Smooth muscle cell (in vitro differentiated cells): ENCODE results near the gene CRADD. TPM values are rescaled to one million over a fixed set of nuclear protein-coding genes. Genes with fewer than 3 reads are reported as not detected.

Source experiments
- DNase-seq: peaks from one replicate; lab custom pipeline; 2025; ENCODE audit not compliant: unreplicated experiment; lab: John Stamatoyannopoulos, UW
- H2AFZ ChIP-seq: fragments of 200-600 bp; sonication (generic); 2 replicates; pipeline ENCODE4 v1.6.0; 2016; ENCODE audit warnings: antibody characterized with exemption, low read depth, mild to moderate bottlenecking
- H3F3A ChIP-seq: fragments of 200-600 bp; sonication (generic); 2 replicates; pipeline ENCODE4 v1.6.0; 2017; ENCODE audit warnings: antibody characterized with exemption, low read depth
- H3K27ac ChIP-seq: fragments of 200-600 bp; sonication (generic); 2 replicates; pipeline ENCODE4 v1.5.1; 2016; ENCODE audit warnings: low read depth, mild to moderate bottlenecking
- H3K27me3 ChIP-seq: fragments of 200-600 bp; sonication (generic); 2 replicates; pipeline ENCODE4 v1.6.1; 2016; ENCODE audit warnings: low read depth, mild to moderate bottlenecking
- H3K36me3 ChIP-seq: fragments of 200-600 bp; sonication (generic); 2 replicates; pipeline ENCODE4 v1.5.1; 2016; ENCODE audit warnings: low read depth
- H3K4me1 ChIP-seq: fragments of 200-600 bp; sonication (generic); 2 replicates; pipeline ENCODE4 v1.5.1; 2016; ENCODE audit warnings: low read depth
- H3K4me2 ChIP-seq: fragments of 200-600 bp; sonication (generic); 2 replicates; pipeline ENCODE4 v1.6.0; 2016; ENCODE audit warnings: mild to moderate bottlenecking
- H3K4me3 ChIP-seq: fragments of 200-600 bp; sonication (generic); 2 replicates; pipeline ENCODE4 v1.5.1; 2016; ENCODE audit warnings: mild to moderate bottlenecking
- H3K79me2 ChIP-seq: fragments of 200-600 bp; sonication (generic); 2 replicates; pipeline ENCODE4 v1.6.0; 2016; ENCODE audit warnings: low read depth, mild to moderate bottlenecking
- H3K9ac ChIP-seq: fragments of 200-600 bp; sonication (generic); 2 replicates; pipeline ENCODE4 v1.6.0; 2016; ENCODE audit warnings: low read depth
- H3K9me3 ChIP-seq: fragments of 200-600 bp; sonication (generic); replicated peaks from 2 replicates; pipeline ENCODE4 v1.5.1; 2016; ENCODE audit warnings: low read depth
- H4K20me1 ChIP-seq: fragments of 200-600 bp; sonication (generic); 2 replicates; pipeline ENCODE4 v1.6.0; 2016; ENCODE audit warnings: low read depth
- CTCF ChIP-seq: fragments of 200-600 bp; sonication (generic); IDR thresholded peaks from 2 replicates; pipeline ENCODE4 v1.5.1; 2017; ENCODE audit warnings: borderline replicate concordance, mild to moderate bottlenecking, antibody characterized with exemption; ENCODE audit not compliant: insufficient read depth, poor library complexity, severe bottlenecking
- WGBS: methylation state at CpG from one replicate; pipeline ENCODE4 v1.1.7; 2016; ENCODE audit warnings: low lambda C conversion rate; 5-methylcytosine and 5-hydroxymethylcytosine counted together
- polyA plus RNA-seq: library from polyadenylated mRNA; unstranded; fragments of >200 nt; fragmentation: Nextera tagmentation; extraction: Ambion mirVana; gene quantifications from 2 replicates; pipeline ENCODE4 v1.2.1, GENCODE V29; 2016
- total RNA-seq: library from RNA; depleted of rRNA; stranded (reverse); fragments of >200 nt; gene quantifications from 2 replicates; pipeline ENCODE4 v1.2.3, GENCODE V29; 2014

Gene CRADD
- total and polyA plus RNA-seq, 2 experiments from 2014 or later = 10.7 to 28.6 TPM

DNA sequence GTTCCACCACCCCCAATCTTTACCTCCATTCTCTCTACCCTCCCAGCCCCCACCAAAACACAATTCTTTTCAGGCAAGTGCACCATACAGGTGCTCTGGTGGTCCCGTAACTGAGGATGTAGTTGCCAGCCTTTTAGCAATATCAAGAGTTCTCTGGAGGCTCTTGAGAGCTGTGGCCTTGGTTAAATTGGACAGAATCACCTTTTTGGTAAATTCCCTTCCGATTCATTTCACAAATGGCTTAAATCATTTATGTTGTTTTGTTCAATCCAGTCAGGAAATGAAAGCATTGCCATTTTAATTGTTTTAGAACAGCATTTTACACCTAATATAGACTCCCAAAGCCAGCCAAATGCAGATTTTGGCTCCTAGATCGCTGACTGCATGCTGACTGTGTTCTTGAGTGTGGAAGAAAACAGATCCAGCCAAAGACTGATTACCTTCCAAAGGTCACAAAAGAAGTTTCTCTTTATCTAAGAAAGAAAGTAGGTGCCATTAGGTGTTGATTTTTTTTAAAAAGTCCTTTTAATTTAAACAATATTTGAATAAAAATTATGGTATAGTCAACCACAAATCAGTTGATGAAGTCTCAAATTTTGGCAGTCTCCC is 25.6 kb downstream of the CRADD start:
- TF ChIP-seq CTCF = no peak
- DNase-seq = no peak
- H3K9me3 ChIP-seq = no peaks in the 10 kb centered on the region

DNA sequence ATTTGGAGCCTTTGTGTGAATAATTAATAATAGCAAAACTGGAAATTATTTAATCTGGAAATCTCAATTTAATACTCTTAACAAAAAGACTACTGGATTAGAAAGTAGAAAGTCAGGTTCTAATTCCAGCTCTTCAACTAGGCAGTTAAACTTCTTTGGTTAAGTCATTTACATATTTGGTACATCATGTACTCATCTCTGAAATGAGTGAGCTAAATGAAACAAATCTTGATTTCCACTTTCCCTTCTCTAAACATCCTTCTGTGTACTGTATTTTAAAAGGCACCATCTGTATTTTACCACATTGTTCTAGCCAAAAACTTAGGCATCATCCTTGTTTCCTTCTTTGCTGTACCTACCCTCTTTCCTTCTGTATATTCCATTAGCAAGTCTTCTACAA is 26.9 kb downstream of the CRADD start:
- Histone ChIP-seq H3K9me3 (no peaks in the 10 kb centered on the region), H3K9ac (no peak overlapping the region), H3K36me3 (no peaks in the 10 kb centered on the region), H3K4me3 (no peak overlapping the region), H3F3A (peaks cover 13% of the 10 kb centered on the region), H3K4me1 (peaks cover 26% of the 10 kb centered on the region), H3K4me2 (no peak overlapping the region), H3K79me2 (no peaks in the 10 kb centered on the region), H2AFZ (no peak overlapping the region), H3K27ac (no peak overlapping the region), H3K27me3 (no peaks in the 10 kb centered on the region), H4K20me1 (no peaks in the 10 kb centered on the region)
- no peak for DNase-seq
- no peak for TF ChIP-seq CTCF

More for the DNA sequence above, 25.6 kb downstream of the CRADD start:
- Histone ChIP-seq H3K4me1 (peaks cover 39% of the 10 kb centered on the region), H3K4me2 (no peak overlapping the region), H3K27me3 (no peaks in the 10 kb centered on the region), H3K27ac (no peak overlapping the region), H2AFZ (no peak overlapping the region), H3K36me3 (no peaks in the 10 kb centered on the region), H4K20me1 (no peaks in the 10 kb centered on the region), H3K4me3 (no peak overlapping the region), H3K9ac (no peak overlapping the region), H3F3A (peaks cover 19% of the 10 kb centered on the region), H3K79me2 (no peaks in the 10 kb centered on the region)
- 97% methylated on average over 3 of the region's 3 CpGs for WGBS

DNA sequence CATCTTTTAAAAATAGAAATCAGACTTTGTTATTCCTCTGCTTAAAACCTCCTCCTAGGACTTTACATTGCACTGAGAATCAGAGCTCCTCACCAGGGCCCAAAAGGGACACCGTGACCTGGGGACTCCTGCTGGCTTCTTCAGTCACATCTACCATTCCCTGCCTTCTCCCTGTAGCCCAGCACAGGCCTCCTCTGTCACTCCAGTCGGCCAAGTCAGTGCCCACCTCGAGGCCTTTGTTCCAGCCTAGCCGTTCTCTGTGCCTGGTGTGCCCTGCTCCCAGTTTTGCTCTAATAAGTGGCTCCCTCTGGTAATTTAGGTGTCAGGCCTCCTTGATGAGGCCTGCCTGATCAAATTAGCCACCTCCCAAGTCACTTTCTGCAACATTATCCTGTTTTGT is 27.4 kb downstream of the CRADD start:
- WGBS = 81% methylated on average over 4 of the region's 4 CpGs
- Histone ChIP-seq H3K4me2 (no peak overlapping the region), H3K79me2 (no peaks in the 10 kb centered on the region), H3K9me3 (peaks cover 2% of the 10 kb centered on the region), H3K4me3 (no peak overlapping the region), H2AFZ (no peak overlapping the region), H3K27ac (no peak overlapping the region), H4K20me1 (no peaks in the 10 kb centered on the region), H3K27me3 (no peaks in the 10 kb centered on the region), H3K4me1 (peaks cover 21% of the 10 kb centered on the region), H3K36me3 (no peaks in the 10 kb centered on the region), H3F3A (peaks cover 11% of the 10 kb centered on the region), H3K9ac (no peak overlapping the region)
- no peak for DNase-seq
- TF ChIP-seq CTCF = no peak

GRCh38 chr12:93705237-93705636 is 28.1 kb downstream of the CRADD start:
- Histone ChIP-seq H3K4me1 (peaks cover 15% of the 10 kb centered on the region), H3K36me3 (no peaks in the 10 kb centered on the region), H3K9me3 (peaks cover 5% of the 10 kb centered on the region), H3K4me2 (no peak overlapping the region), H3K9ac (no peak overlapping the region), H3K27ac (no peak overlapping the region), H3K4me3 (no peak overlapping the region), H3F3A (peaks cover 4% of the 10 kb centered on the region), H2AFZ (no peak overlapping the region), H4K20me1 (no peaks in the 10 kb centered on the region), H3K79me2 (no peaks in the 10 kb centered on the region), H3K27me3 (no peaks in the 10 kb centered on the region)
- no peak for DNase-seq
- WGBS = 55% methylated on average over 1 of the region's 1 CpG
- TF ChIP-seq CTCF = no peak
